HG02840 (cell line): ENCODE measurements around the gene GDF7.

Experiments
- ATAC-seq: cut with Tn5 transposase; IDR thresholded peaks from one replicate; pipeline ENCODE4 v1.9.1; 2021; ENCODE audit warnings: mild to moderate bottlenecking, moderate library complexity, moderate number of reproducible peaks; ENCODE audit not compliant: unreplicated experiment, low FRiP score

Gene GDF7

DNA sequence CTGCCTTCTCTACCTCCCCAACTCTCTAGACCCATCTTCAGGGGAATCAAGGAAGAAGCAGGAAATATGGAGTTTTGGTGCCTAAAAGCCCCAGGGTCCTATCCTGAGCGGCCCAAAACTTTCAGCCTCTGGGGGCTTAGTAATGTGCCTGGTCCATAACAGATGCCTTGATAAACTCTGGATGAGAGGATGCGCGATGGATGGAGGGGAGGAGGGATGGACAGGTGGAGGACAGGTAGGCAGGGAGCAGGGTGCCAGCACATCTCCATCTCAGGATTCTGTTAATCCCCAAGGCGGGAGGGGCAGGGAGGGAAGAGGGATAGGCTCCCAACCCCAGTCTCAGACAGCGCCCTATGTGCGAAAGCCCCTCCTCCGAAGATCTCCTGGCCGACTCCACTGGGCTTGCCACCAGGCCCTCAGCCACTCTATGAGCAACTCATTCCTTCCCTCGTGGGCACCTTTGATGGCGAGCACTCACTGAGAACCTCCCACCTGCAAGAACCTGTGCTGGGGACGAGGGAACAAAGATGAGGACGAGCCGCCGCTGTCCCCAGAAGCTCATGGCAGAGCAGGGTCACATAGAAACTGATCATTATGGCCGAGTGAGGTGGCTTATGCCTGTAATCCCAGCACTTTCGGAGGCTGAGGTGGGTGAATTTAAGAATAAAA, 39.1 kb upstream of the GDF7 start:
- no peak for ATAC-seq

DNA sequence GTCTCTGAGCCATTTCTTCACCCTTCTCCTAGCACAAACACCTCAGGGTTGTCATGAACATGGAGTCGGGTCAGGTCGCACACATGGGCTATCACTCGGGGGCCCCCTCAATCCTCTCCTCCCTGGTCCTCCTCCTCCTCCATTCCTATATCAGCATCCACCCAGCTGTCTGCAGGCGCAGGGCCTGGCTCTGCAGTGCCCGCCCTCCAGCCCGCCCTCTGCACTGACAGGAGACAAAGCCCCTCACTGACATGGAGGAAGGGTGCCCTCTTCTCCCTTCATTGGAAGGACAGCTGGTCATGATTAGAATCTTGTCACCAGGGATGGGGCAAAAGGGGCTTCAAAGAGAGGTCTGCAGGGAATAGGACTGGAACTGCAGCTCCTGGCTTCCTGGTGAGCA, 37.8 kb upstream of the GDF7 start:
- no peak for ATAC-seq

DNA sequence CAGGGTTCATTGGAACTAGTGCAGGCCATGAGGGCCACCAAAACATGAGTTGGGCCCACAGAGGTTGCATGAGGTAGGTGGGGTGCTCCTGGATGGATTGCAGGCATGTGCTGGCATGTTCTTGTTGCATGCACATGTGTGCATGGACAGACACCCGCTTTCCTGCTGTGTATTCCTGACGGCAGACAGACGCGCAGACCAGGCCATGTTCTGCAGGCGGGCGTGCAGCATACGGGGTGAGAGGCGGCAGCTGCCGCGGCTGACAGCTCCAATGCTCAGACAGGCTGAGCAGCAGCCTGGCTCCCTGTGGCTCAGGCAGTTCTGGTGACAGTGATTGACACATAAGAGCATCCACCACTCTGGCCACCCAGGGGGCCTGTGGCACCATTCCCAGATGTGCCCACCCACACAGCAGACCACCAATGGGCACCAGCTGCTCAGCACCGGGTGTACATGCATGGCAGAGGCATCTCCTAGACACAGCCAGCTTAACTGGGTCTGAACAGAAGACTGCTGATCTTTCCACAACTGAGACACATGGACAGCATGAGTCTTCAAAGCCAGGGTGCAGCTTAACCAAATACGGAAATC, 37.3 kb upstream of the GDF7 start:
- ATAC-seq: no peak

DNA sequence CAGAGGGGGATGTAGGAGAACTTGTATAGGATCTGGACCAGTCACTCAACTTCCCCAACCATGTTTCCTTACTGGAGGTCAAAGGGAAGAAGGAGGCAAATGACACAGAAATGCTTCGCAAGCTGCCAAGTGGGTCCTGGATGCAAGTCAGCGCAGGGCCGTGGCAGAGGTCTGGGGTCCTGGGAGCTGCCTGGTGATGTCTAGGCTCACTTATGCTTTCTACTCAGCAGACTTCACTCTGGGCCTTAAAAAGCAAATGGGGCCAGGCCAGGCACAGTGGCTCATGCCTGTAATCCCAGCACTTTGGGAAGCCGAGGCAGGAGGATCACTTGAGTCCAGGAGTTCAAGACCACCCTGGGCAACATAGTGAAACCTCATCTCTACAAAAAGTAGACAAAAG, 36.0 kb upstream of the GDF7 start:
- ATAC-seq: no peak

DNA sequence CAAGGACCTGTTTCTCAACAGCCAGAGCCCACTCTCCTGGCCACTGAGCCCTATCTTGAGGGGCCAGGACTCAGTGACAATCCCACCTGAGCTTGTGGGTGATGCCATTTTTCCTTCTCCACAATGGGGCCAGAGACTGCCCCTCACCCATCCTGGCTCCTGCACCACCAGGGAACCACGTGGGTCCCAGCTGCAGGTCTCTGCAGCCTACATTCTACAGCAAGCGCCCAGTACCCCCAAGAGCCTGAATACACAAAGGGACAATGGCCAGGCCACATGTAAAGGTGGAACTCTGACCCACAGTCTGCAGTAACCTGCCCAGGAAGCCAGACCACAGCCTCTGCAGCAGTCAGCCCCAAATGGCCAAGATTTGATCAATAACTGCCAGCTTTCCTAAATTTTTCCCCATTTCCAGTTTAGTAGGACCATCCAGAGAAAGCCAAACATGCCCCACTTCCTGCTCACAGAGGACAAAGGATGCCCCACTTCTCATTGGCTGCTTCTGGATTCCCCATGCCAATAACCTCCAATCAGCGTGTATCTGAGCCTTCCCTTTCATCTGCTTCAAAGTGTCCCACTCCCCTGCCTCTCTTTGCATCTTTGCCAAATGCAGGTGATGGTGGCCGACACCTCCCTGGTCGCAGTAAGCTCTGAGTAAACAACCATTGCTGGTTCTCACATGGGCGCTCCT, 35.2 kb upstream of the GDF7 start:
- no peak for ATAC-seq

DNA sequence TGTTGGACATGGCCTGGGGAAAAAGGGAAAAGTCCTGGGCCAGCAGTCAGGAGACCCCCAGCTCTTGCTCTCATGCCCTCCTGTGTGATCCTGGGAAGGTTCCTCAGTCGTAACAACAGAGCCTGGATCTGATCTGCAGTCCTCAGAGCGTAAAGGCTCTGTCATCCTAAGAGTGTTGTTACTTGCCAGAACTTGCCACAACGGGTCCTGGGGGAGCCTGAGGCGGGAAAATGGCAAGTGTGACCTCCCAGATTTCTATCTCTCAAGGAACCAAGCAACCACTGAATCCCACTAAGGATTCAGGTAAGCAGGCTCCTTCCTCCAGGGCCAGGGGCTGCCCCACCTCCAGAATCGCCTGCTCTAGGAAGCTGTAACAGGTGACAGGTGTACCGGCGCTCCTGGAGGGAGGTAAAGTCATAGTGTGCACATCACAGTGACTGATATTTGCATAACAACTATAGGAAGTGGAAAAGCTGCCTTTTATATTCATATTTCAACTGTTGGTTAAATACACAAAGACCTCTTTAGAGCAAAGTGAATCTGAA, 34.4 kb upstream of the GDF7 start:
- ATAC-seq: no peak

DNA sequence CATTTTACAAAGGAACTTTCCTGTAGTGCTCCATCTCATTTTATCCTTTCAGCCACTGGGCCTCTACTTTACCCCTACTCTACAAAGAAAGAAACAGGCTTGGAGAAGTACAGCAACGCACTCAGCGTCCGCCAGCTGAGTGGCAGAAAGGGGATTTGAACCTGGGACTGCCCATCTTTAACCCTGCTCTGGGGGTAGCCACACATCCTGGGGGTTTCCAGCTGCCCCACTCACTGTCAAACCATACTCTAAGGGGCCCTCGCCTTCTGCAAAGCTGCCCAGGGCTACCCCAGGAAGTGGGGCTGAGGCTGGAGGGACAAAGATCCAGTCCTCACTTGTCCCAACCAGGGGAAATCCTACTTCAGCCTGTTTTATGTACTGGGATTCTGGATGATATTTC, 33.9 kb upstream of the GDF7 start:
- ATAC-seq: no peak

DNA sequence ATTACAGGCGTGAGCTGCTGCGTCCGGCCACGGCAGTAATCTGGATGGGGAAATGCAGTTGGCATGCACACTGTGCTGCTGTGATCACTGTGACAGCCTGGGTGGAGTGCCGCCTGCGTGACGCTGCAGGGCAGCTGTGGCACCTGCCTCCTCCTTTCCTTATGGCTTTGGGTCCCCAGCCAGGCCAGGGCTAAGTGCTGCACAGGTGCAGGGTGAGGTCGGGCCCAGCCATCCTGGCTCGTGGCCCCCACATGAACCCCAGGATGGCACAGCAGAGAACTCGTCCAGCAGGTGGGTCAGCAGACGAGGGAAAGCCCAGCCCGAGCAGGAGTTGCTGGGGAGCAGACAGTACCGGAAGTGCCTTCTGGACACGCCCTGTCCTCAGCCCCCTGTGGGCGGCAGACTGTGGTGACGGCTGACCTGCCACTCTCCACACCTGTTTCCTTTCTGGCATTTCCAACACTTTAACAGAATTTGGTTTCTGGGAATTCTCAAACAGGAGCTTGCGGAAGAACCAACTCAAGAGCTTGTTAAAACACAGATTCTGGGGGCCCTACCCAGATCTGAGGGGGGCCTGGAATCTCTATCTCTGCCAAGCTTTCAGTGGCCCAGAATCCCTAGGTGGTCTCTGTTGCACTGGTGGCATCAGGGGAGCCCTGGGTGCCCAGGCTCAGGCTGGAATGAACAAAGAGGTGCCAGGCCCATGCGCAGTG, 33.0 kb upstream of the GDF7 start:
- ATAC-seq: peak; percentile 50

DNA sequence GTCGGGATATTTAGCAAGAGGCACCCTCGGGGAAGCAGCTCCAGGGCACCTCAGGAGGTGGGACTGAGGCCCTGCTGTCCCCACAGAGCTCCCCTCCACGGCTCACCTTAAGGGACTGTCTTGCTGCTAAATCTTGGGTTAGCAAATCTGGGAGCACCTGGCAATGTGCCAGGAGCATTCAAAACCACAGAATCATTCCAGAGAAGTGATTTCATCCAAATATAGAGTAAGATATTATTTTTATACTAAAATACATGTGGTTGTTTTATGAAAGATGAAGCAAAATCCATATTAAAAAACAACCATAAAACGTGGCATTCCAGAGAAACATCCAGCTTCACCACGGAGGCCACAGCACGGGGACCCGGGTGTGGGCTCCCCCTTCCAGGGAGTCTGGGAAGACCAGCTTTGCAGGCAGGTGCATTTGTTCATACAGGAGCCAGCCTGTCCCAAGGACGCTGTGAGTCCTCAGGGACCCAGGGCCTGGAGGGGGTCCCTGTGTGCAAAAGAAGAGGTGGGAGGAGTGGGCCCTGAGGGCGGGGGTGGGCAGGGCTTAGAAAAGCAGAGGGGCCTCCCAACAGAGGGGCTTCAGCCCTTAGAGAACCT, 32.3 kb upstream of the GDF7 start:
- ATAC-seq: no peak

DNA sequence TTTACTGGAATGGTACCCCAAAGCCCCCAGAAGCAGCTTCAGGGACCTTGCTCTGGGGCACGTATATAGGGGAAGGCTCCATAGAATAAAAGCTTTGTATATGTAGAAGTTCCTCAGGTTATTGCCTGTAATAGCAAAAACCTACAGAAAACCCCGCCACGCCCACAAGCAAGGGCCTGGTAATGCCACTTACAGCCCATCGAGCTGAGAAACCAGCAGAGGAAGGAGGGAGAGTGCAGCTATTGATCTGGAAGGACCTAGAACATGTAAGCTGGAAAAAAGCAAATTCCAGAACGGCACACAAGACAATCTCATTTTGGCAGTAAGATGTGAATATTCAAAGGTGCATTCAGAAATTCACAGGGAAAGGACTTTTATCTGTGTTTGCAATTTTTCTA, 31.8 kb upstream of the GDF7 start:
- ATAC-seq: no peak

DNA sequence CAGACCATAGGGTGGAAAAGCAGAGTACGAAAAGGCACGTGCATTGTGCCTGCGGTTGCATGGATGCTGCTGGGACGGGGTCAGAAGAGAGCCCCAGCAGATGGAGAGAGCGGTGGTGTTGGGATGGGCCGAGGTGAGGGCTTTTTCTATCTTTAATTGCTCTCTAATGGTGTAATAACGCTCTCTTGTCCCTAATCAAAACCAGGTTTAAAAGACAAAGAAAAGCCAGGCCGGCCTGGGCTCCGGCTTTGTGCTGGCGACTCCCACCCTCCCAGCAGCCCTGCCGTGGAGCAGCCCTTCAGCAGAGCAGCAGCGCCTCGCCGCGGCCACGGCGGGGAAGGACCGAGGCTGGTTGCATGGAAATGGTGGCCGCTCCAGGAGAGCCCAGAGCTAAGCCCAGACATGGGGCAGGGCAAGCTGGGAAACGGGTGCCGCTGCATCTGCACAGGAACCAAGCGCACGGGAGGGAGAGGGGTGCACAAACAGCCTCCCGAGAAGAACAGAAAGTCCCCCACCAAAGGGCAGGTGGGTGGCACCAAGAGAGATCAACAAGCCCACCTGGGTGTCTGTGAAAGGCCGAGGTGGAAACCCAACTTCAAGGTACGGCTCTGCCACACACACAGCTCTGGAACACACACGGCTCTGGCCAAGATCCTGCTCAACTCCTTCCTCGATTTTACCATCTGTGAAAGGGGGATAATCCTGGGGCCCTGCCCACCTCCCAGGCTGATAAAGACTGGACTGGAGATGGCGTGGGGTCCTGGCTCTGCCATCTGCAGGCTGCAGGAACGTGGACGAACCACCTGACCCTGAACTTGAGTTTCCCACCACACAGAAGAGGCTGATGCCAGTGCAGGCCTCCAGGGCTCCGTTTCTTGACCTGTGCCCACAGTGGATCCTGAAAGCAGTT, 31.0 kb upstream of the GDF7 start:
- ATAC-seq: peak; percentile 53

DNA sequence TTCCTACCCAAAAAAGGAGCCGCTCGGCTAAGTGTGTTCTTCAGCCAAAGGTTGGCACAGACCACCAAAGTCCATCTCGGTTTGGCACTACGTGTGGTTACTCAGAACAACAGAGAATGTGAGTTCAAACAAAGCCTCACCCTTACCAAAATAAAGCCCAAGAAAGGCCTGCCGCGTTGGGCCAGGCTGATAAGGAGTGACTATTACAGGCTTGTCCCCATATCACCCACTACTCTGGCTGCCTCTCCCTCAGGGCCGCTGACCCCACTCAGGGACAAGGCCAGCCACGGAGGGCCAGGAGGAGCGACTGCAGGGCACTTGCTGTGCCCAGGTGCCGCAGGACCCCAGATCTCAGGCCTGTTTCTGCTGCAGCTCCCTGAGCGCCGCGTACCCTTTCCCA, 29.8 kb upstream of the GDF7 start:
- ATAC-seq: no peak

DNA sequence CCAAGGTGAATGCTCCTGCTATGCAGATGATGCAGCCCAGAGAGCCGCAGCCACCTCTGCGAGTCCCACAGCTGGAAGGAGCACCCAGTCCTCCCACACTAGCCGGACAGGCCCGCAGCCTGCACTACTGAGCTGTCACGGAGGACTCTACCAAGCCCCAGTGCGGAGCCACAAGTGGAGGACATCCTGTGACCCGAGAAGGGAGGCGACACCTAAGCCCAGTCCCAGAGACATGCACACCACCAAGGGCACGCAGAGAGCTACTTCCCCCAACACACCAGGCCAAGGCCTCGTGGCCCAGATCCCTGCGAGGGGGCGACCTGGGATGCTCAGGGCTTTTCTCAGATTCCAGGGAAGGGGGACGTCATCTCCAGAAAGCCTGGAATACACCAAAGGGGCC, 28.9 kb upstream of the GDF7 start:
- no peak for ATAC-seq

DNA sequence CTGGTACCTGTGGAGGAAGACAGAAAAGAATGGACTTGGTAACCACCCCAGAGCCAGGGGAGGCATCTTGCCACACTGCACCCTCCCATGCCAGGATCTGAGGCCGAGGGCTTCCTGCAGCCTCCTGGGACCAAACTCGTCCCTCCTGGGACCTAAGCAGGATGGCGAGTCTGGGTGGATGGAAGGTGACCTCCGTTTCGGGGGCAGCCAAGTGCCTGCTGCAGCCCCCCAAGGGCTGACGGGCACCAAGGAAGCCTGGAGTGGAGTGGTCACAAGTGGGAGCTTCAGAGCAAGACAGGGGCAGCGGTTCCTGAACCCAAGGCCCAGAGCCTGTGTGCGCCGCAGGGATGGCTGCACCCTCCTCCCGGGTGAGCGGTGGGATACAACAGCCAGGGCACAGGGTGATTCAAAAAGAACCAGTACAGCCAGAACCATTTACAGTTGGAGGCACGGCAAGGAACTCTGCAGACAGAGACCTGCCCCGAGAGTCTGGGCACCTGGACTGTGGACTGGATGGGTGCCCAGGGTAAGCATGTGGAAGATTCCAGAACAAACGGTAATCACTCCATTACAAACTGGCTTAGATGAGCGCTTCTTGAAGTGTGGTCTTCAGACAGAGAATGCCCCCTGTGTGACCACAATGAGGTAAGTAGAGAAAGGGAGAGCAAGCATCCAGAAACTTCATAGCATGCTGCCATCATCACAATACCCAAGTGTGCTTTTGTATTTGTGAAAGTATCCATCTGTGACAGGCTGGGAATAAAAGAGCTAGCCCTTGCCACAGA, 28.1 kb upstream of the GDF7 start:
- no peak for ATAC-seq

DNA sequence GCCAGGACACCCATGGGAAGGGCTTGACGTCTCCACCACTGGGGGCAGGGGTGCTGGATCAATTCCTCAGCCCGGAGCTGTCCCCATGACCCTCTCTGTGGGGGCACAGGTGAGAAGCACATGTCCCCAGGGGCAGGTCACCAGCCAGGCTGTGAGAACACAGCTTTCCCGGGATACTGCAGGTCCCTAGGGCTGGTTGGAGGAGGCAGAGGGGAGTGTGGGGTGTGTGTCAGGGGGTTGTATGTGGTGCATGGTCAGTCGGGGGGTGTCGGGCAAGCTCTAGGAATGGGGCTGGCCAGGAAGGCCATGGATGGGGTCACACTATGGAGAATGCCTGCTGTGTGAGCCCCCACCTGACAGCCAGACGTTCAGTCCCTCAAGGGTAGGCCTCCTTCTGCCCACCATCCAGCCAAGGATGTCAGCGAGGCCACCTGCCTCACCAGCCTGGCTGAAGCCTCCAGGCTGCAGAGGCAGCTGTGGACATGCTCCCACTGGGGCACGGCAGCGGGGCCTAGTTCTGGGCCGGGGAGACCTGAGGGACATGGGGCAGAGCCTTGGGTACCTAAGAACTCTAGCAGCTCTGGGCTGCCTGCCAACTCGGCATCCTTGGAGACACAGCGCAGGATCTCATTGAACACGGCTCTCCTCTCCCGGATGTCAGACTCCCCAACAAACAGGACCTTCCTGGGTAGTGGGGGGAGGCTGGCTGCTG, 26.4 kb upstream of the GDF7 start:
- ATAC-seq: no peak

DNA sequence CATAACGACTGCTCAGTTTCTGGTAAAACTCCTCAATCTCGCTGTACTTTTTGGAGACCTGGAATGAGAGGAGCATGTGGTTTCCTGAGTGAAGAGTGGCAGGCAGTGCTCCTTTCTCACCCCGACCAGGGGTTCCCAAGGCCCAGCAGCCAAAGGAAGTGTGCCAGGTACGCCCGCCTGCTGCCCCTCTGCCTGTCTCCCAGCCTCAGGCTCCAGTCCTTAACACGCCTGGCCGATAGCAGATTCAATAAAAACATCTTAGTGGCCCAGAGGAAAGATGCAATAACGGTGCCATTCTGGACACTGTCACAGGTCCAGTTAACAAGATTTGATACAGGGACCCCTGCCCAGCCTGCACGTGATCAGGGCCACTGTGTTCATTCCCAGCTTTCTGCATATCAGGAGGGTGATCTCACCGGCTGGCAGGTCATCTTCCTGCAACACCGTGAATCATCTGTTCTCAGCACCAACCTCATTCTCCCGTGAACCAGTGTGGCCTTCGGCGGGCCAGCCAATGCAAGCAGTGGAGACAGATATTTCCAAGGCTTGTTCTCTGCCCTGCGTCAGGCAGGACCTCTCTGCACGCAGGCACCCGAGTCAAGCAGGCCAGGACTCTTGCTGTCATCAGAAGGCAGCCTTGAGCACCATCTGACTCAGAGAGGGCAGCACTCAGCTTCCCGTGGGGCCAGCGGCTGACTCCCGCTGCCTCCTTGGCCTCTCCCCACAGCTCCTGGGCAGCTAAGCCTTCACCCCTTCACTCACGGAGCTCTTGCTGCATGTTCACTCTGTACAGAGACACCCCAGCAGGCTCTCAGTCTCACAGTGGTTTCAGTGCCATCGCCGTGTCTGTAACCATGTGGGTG, 25.6 kb upstream of the GDF7 start:
- no peak for ATAC-seq
